GM20000 (cell line): ENCODE measurements around the gene EPHB6.

Experiments
- DNase-seq: peaks from one replicate; pipeline ENCODE4 v3.0.0; 2012; ENCODE audit warnings: low spot score
- CTCF ChIP-seq: IDR thresholded peaks from 2 replicates; pipeline ENCODE4 v1.5.1; 2012; ENCODE audit warnings: mild to moderate bottlenecking, control low read depth; ENCODE audit errors: extremely low read depth, missing control alignments

The EPHB6 gene

GRCh38 chr7:142881586-142882337 lies 26.9 kb downstream of the EPHB6 start:
- no peak for DNase-seq
- no peak for TF ChIP-seq CTCF

GRCh38 chr7:142882338-142882678 lies 27.4 kb downstream of the EPHB6 start:
- no peak for DNase-seq

GRCh38 chr7:142883145-142883544 lies 28.3 kb downstream of the EPHB6 start:
- no peak for DNase-seq
- no peak for TF ChIP-seq CTCF

More at GRCh38 chr7:142882338-142882678, 27.4 kb downstream of the EPHB6 start:
- no peak for TF ChIP-seq CTCF

- TF ChIP-seq CTCF = no peak
- no peak for DNase-seq
Measured at GRCh38 chr7:142883571-142884285, 28.9 kb downstream of the EPHB6 start.

- no peak for DNase-seq
Measured at GRCh38 chr7:142884286-142884640, 29.4 kb downstream of the EPHB6 start.

GRCh38 chr7:142885311-142886230 lies 30.7 kb downstream of the EPHB6 start, which contains the start of gene TRPV6:
Gene TRPV6, minus strand, starts transcription at chr7:142885745.
- no peak for DNase-seq
- TF ChIP-seq CTCF = no peak

More at GRCh38 chr7:142884286-142884640, 29.4 kb downstream of the EPHB6 start:
- TF ChIP-seq CTCF = no peak

GRCh38 chr7:142886866-142887265 lies 32.0 kb downstream of the EPHB6 start:
- no peak for DNase-seq
- no peak for TF ChIP-seq CTCF
